ENCODE measurements around the gene PRDM16. TPM values are rescaled to one million over a fixed set of nuclear protein-coding genes. Genes with fewer than 3 reads are reported as not detected.

PRDM16 gene
- total and polyA plus RNA-seq, 2 experiments from 2014 or later = 0.14 to 0.16 TPM

GRCh38 chr1:3450202-3450863, 381.3 kb downstream of the PRDM16 start:
- Histone ChIP-seq H3K4me3 (no peak overlapping the region), H4K20me1 (replicated peaks; ENCODE audit: insufficient read depth) (no peaks in the 10 kb centered on the region)

More at GRCh38 chr1:3450202-3450863, 381.3 kb downstream of the PRDM16 start:
- TF ChIP-seq NANOG (IDR thresholded peaks at IDR 0.05; ENCODE audit: borderline replicate concordance) = no peak
- no peak for TF ChIP-seq EZH2 (IDR thresholded peaks at IDR 0.05; ENCODE audit: low read depth, unreplicated experiment)
- no peak for TF ChIP-seq ZNF331 (CRISPR knock-in tag; IDR thresholded peaks at IDR 0.05; ENCODE audit: low read depth)
- TF ChIP-seq JUNB (IDR thresholded peaks at IDR 0.05; ENCODE audit: unreplicated experiment) = no peak
- no peak for TF ChIP-seq ZNF114 (CRISPR knock-in tag; IDR thresholded peaks at IDR 0.05)
- TF ChIP-seq ETS1 (IDR thresholded peaks at IDR 0.05) = no peak
- no peak for TF ChIP-seq REST (IDR thresholded peaks at IDR 0.05; ENCODE audit: unreplicated experiment)
- no peaks in the 10 kb centered on the region for H3K27me3 ChIP-seq (ENCODE audit: insufficient read depth)
- no peaks in the 10 kb centered on the region for H3K79me2 ChIP-seq (replicated peaks; ENCODE audit: insufficient read depth)
- no peak overlapping the region for H2AFZ ChIP-seq
- Mint-ChIP-seq H3K27ac (no peak overlapping the region), H3K9me3 (peaks cover 3% of the 10 kb centered on the region; the same call in 1 of the 3 replicates), H3K36me3 (ENCODE audit: low read depth) (no peaks in the 10 kb centered on the region), H3K27me3 (ENCODE audit: insufficient read depth, low read depth, poor library complexity) (peaks cover 9% of the 10 kb centered on the region), H3K4me1 (peaks cover 2% of the 10 kb centered on the region; the same call in 2 of the 3 replicates), H3K4me3 (no peak overlapping the region)
- H3K9me2 ChIP-seq (ENCODE audit: insufficient read depth) = no peaks in the 10 kb centered on the region
- H3K4me1 ChIP-seq (ENCODE audit: insufficient read depth) = peaks cover 11% of the 10 kb centered on the region; the same call in 1 of the 2 replicates
- no peak overlapping the region for H3K27ac ChIP-seq (ENCODE audit: low read depth)
- DNase-seq (ENCODE audit: low spot score) (no peak), ATAC-seq (no peak)
- no peaks in the 10 kb centered on the region for H3K36me3 ChIP-seq (ENCODE audit: insufficient read depth)
- no peak overlapping the region for H3K4me2 ChIP-seq
- H3F3A ChIP-seq (replicated peaks; ENCODE audit: low read depth) = peaks cover 12% of the 10 kb centered on the region

Measured in GM23338 (cell line).